GM12864 (cell line): ENCODE measurements around the gene LRRC39.

Source experiments
- DNase-seq: peaks from one replicate; pipeline ENCODE4 v3.0.0-alpha.2; 2011; ENCODE audit warnings: low read depth
- H3K4me3 ChIP-seq: 2 replicates; pipeline ENCODE4 v1.5.1; 2011; ENCODE audit warnings: mild to moderate bottlenecking, low read depth, low read length, control low read depth
- TF ChIP-seq, protein P1 (sequence below): IDR thresholded peaks from 2 replicates; pipeline ENCODE4 v1.5.1; 2011; ENCODE audit warnings: low read depth, mild to moderate bottlenecking, moderate library complexity, low read length, control low read depth, inconsistent platforms; ENCODE audit errors: missing control alignments

LRRC39 gene

DNA sequence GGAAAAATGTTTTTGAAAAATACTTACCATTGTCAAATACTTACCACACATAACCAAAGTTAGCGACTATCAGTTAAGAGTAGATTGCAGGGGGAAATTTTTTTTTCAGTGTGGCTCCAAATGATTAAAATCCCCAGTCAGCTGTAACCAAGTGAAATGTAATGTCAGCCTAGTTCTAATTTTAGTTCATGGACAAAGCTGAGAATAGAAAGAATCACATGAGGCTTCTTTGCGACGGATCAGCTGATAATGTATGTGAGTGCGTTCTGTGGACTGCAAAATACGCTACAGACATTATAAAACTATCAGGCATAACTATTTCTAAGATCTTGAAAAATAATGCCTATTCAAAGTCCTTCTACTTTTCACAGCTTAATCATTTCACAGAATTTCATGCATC is at the start of gene LRRC39:
Gene LRRC39 (minus strand): TSS at position 166 of the 400 bp plus-strand sequence. CDS start 9,740 bp downstream, outside the sequence.
- DNase-seq, result no peak
- TF ChIP-seq, protein P1, sequence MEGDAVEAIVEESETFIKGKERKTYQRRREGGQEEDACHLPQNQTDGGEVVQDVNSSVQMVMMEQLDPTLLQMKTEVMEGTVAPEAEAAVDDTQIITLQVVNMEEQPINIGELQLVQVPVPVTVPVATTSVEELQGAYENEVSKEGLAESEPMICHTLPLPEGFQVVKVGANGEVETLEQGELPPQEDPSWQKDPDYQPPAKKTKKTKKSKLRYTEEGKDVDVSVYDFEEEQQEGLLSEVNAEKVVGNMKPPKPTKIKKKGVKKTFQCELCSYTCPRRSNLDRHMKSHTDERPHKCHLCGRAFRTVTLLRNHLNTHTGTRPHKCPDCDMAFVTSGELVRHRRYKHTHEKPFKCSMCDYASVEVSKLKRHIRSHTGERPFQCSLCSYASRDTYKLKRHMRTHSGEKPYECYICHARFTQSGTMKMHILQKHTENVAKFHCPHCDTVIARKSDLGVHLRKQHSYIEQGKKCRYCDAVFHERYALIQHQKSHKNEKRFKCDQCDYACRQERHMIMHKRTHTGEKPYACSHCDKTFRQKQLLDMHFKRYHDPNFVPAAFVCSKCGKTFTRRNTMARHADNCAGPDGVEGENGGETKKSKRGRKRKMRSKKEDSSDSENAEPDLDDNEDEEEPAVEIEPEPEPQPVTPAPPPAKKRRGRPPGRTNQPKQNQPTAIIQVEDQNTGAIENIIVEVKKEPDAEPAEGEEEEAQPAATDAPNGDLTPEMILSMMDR, result no peak
- H3K4me3 ChIP-seq, result no peak within 1 kb of the TSS

DNA sequence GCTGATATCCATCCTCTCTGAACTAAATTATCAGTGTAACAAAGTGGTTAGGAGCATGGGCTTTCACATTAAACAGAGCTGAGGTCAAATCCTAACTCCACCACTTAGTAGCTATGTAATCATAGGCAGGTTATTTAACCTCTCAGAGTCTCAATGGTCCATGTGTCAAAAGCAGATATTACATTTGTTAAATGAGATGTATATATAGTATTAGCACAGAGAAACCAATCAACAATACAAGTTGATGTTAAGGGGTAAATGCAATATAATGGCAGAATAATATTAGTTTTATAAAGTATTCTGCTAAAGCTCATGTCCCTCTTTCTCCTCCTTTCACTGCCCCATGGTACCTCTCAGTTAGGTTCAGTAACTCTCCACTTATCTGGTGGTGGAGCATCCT is 44.4 kb upstream of the LRRC39 start:
- no peak overlapping the region for H3K4me3 ChIP-seq
- TF ChIP-seq, protein P1, result no peak
- no peak for DNase-seq

DNA sequence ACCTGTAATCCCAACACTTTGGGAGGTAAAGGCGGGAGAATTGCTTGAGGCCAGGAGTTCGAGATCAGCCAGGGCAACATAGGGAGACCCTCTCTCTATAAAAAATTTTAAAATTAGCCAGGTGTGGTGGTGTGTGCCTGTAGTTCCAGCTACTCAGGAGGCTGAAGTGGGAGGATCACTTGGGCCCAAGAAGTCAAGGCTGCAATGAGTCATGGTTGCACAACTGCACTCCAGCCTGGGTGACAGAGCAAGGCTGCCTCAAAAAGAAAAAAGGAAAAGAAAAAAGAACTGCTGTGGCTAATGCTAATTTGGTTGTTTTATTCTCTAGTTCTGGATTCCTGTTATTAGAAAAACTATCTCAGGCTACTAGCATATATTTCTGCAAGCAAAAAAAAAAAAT is 41.8 kb upstream of the LRRC39 start:
- no peak overlapping the region for H3K4me3 ChIP-seq
- DNase-seq, result peak; percentile 1
- TF ChIP-seq, protein P1, result no peak

DNA sequence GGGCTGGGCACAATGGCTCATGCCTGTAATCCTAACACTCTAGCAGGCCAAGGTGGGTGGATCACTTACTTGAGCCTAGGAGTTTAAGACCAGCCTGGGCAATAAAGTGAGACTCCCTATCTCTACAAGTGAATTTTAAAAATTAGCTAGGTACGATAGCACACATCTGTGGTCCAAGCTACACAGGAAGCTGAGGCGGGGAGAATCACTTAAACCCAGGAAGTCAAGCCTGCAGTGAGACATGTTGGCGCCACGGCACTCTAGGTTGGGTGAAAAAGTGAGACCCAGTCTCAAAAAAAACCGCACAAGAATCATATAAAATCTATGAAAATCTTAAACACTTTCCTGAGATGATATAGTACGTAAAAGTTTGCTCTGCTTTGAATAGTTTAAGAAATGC is 41.4 kb upstream of the LRRC39 start:
- TF ChIP-seq, protein P1, result no peak

DNA sequence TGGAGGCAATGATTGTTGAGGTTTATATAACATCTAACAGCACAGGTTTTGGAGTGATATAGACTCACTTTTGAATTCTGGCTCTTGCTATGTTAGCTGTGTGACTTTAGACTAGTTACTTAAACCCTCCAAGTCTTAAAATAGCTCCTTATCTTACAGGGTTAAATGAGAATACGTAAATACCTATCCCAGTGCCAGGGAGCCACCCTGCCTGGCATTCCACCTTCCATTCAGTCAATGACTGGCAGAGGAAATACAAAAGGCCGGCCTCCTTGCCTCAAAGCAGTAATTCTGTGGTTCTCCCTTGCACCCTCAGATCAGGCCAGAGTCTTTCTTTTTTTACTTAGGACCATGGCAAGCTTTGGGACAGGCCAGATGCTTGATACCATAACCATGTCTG is 39.8 kb upstream of the LRRC39 start:
- no peak overlapping the region for H3K4me3 ChIP-seq
- DNase-seq, result no peak
- TF ChIP-seq, protein P1, result no peak

More for the DNA sequence above, 41.4 kb upstream of the LRRC39 start:
- H3K4me3 ChIP-seq, result no peak overlapping the region
- no peak for DNase-seq

DNA sequence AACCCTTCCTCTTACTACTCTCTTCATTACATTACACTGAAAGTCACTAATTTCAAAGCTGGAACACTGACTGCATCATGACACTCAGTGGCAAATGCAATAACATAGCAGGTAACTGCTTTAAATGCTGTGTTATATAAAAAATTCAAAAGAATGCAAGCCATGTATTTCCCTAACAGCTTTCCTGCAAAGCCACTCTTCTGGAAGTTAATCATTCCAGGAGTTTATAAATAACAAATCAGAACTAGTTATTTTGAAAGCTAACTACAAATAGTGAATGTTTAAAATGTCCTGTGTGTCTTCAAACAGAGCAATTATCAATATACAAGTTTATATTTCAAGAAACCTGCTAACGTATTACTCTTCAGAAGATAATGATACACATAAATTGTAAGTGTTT is 37.0 kb upstream of the LRRC39 start:
- TF ChIP-seq, protein P1, result no peak
- DNase-seq, result no peak
- no peak overlapping the region for H3K4me3 ChIP-seq

DNA sequence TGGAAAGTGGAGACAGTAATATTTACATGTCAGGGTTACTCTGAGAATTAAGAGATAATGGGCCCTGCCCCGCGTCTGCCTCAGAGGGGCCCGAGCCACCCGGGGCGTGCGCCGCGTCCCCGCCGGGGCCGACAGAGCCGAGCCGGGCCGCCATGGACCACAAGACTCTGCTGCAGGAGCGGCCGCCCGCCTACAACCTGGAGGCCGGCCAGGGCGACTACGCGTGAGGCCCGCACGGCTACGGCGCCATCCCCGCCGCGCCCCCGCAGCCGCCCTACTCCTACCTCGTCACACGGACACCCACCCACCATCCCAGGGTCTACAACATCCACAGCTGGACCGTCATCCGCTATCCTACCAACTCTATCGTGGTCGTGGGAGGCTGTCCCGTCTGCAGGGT is 35.1 kb upstream of the LRRC39 start:
- TF ChIP-seq, protein P1, result no peak
- H3K4me3 ChIP-seq, result no peak overlapping the region
- DNase-seq, result no peak
